ENCODE results near the gene BNIP5.

BNIP5 gene

GRCh38 chr6:36297051-36297450 lies 39.6 kb downstream of the BNIP5 start:
- TF ChIP-seq CTCF (IDR thresholded peaks at IDR 0.05; ENCODE audit: low read depth, low read length, missing control alignments): no peak
- no peak for DNase-seq (ENCODE audit: low read depth)
- no peak overlapping the region for H3K4me3 ChIP-seq (ENCODE audit: low read depth, low read length)

- DNase-seq (ENCODE audit: low read depth): no peak
- H3K4me3 ChIP-seq (ENCODE audit: low read depth, low read length): no peak overlapping the region
- no peak for TF ChIP-seq CTCF (IDR thresholded peaks at IDR 0.05; ENCODE audit: low read depth, low read length, missing control alignments)
These were observed 40.4 kb downstream of the BNIP5 start for GRCh38 chr6:36296240-36296639.

DNA sequence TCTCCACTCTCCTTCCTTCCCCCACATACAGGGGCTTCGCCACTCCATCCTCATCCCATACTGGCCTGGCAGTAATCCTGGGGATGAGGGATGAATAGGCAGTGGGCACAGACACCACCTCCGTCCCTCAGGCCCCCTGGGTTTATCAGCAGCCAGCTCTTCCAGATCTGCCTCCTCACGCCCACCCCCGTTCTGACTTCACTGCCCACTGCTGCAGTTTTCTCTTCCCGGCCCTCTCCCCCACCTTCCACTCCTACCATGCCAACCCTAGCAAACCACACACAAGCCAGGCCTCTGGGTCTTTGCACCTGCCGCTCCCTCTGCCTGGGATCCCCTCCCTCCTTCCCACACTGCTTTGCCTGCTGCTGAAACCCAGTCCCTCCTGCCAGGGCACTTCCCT lies 44.5 kb downstream of the BNIP5 start:
- H3K4me3 ChIP-seq (ENCODE audit: low read depth, low read length): no peak overlapping the region
- no peak for DNase-seq (ENCODE audit: low read depth)
- no peak for TF ChIP-seq CTCF (IDR thresholded peaks at IDR 0.05; ENCODE audit: low read depth, low read length, missing control alignments)

DNA sequence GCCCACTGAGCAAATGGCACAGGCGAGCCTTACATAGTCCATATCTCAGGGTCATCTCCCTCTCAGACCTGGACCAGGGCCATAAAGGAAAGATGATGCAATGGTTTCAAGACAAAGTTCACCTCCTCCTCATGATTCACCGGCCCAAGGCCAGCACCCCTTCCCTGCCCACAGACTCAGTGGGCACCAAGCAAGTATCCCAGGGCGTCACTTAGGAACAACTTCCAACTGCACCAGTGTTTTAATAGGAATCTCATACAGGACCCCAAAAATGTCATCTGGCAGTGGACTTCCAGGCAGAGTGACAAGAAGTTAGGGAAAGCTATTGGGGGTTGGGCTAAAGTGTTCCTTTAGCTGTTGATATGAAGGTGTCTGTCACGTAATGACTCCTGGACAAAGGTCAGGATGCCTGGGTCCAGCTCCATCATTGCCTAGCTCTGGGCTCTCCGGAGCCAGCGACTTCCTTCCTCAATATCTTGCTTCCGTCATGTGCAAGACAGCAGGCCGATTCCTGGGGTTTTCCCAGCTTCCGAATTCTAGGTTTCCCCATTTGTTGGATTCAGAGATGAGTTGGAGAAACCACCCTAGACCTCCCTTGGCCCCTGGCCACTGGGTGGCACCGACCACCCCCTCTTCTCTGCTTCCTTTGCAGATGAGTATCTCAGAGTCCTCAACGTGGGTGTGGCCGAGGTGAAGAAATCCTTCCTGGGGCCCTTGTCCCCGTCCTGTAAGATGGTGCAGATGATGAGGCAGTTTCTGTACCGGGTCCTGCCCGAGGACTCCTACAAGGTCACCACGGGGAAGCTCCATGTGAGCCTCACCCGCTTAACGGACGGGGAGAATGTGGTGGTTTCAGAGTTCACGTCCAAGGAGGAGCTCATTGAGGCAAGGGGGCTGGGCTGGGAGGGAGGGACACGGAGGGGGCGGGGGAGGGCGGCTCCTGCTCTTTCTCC lies 45.7 kb downstream of the BNIP5 start:
- TF ChIP-seq CTCF (IDR thresholded peaks at IDR 0.05; ENCODE audit: low read depth, low read length, missing control alignments): no peak
- no peak overlapping the region for H3K4me3 ChIP-seq (ENCODE audit: low read depth, low read length)
- DNase-seq (ENCODE audit: low read depth): no peak

DNA sequence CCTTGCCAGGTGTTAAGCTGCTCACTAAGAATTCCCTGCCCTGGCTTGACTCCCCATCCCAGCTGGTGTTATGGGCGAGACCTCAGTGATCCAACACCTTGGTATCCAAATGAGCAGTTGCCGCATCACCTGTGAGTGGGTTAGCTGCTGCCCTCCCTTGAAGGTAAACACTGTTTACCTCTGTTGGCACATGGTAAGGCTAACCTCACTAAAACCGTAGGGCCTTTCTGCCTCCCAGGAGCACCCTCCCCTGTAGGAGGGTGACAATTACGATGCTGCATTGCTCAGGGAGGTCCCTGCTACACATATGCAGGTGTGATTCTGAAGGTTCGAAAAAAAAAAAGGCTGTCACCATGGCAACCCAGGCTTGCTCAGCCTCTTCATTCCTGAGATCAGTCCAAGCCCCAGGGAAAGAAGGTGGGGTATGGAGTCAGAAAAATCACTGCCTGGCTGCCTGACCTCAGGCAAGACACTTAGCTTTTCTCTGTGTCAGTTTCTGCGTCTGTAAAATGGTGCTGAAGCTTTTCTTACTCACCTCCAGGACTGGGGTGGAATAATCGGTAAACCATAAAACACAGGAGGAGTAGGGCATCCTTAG lies 47.3 kb downstream of the BNIP5 start:
- TF ChIP-seq CTCF (IDR thresholded peaks at IDR 0.05; ENCODE audit: low read depth, low read length, missing control alignments): no peak
- no peak for DNase-seq (ENCODE audit: low read depth)
- no peak overlapping the region for H3K4me3 ChIP-seq (ENCODE audit: low read depth, low read length)

DNA sequence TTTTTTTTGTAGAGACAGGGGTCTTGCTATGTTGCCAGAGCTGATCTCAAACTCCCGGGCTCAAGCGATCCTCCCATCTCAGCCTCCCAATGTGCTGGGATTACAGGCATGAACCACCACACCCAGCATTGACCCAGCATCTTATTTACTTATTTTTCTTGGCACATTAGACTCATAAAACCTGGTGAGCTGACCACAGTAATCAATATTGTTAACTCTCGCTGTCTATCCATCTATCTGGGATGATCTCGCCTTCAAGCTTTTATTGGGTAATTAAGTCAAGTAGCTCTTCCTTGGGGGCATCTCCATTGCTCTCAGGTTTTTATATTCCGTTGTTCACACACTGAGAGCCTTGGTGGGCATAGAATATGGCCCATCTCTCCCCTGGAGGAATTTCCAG lies 49.8 kb downstream of the BNIP5 start:
- DNase-seq (ENCODE audit: low read depth): no peak
- no peak overlapping the region for H3K4me3 ChIP-seq (ENCODE audit: low read depth, low read length)
- TF ChIP-seq CTCF (IDR thresholded peaks at IDR 0.05; ENCODE audit: low read depth, low read length, missing control alignments): no peak
